HG02571 (cell line): Measurements from ENCODE around the gene CCDC28B.

ENCODE experiments used
- ATAC-seq: cut with Tn5 transposase; IDR thresholded peaks from one replicate; pipeline ENCODE4 v1.9.1; 2021; ENCODE audit warnings: mild to moderate bottlenecking, moderate library complexity; ENCODE audit not compliant: unreplicated experiment

CCDC28B gene

GRCh38 chr1:32192220-32192948 is 8.0 kb upstream of the CCDC28B start:
- no peak for ATAC-seq

- no peak for ATAC-seq
Measured at GRCh38 chr1:32194984-32195383, 5.4 kb upstream of the CCDC28B start.

GRCh38 chr1:32195531-32195930 is 4.9 kb upstream of the CCDC28B start:
- ATAC-seq: no peak

GRCh38 chr1:32195972-32196823 is 4.2 kb upstream of the CCDC28B start:
- ATAC-seq: no peak

GRCh38 chr1:32197074-32197473 is 3.3 kb upstream of the CCDC28B start:
- ATAC-seq: no peak

- no peak for ATAC-seq
Measured at GRCh38 chr1:32197837-32198236, 2.6 kb upstream of the CCDC28B start.

- ATAC-seq: no peak
Measured at GRCh38 chr1:32198237-32199042, 2.0 kb upstream of the CCDC28B start.

GRCh38 chr1:32199043-32199716 is 1.2 kb upstream of the CCDC28B start:
- no peak for ATAC-seq

GRCh38 chr1:32199717-32200072 is 700 bp upstream of the CCDC28B start:
- no peak for ATAC-seq

- ATAC-seq: no peak
Measured at GRCh38 chr1:32201011-32201855, 838 bp downstream of the CCDC28B start.

GRCh38 chr1:32204943-32205361 is 4.6 kb downstream of the CCDC28B start:
- no peak for ATAC-seq

- peak; percentile 39 for ATAC-seq
Measured at GRCh38 chr1:32205401-32206370, 5.3 kb downstream of the CCDC28B start, which contains the start of gene IQCC. IQCC (plus strand) TSS chr1:32205671; CDS start chr1:32205682, 11 bp downstream.

GRCh38 chr1:32208469-32208868 is 8.1 kb downstream of the CCDC28B start:
- ATAC-seq: no peak

GRCh38 chr1:32208891-32209328 is 8.5 kb downstream of the CCDC28B start, which contains the start of gene DCDC2B:
DCDC2B (plus strand) TSS chr1:32209089; CDS start chr1:32209094, 5 bp downstream.
- ATAC-seq: no peak

- no peak for ATAC-seq
Measured at GRCh38 chr1:32215629-32216480, 15.5 kb downstream of the CCDC28B start.

- ATAC-seq: no peak
Measured at GRCh38 chr1:32216566-32216965, 16.2 kb downstream of the CCDC28B start.

- no peak for ATAC-seq
Measured at GRCh38 chr1:32219022-32219421, 18.6 kb downstream of the CCDC28B start.
